ENCODE measurements around the gene VWA8.

The VWA8 gene

GRCh38 chr13:41962994-41963393 is 2.1 kb upstream of the VWA8 start:
- CTCF ChIA-PET = no interaction called here
- POLR2A ChIA-PET = no interaction called here
- Histone ChIP-seq H3K4me1 (ENCODE audit: control insufficient read depth, insufficient read depth, low read length) (0 out of 2 replicates have a peak, but pooled peaks cover 4% of the 10 kb centered on the region), H3K27ac (ENCODE audit: extremely low read depth, low read depth, low read length) (no peak overlapping the region), H3K4me3 (ENCODE audit: low read depth, low read length) (no peak overlapping the region), H3K36me3 (ENCODE audit: control insufficient read depth in 2 of 2, insufficient read depth in 1 of 2, low read length in 2 of 2) (no peaks in the 10 kb centered on the region), H3K9me3 (ENCODE audit: control insufficient read depth, insufficient read depth, low read depth, low read length) (no peaks in the 10 kb centered on the region)
- TF ChIP-seq ZNF23 (tag by site-specific recombination; IDR thresholded peaks at IDR 0.05; ENCODE audit: borderline replicate concordance) (no peak), ZNF624 (tag by site-specific recombination; IDR thresholded peaks at IDR 0.05) (no peak), ZFP41 (tag by site-specific recombination; IDR thresholded peaks at IDR 0.05; ENCODE audit: borderline replicate concordance) (no peak), ZNF623 (tag by site-specific recombination; IDR thresholded peaks at IDR 0.05) (no peak), CTCF (tag by site-specific recombination; IDR thresholded peaks at IDR 0.05) (no peak), ZSCAN16 (tag by site-specific recombination; IDR thresholded peaks at IDR 0.05) (no peak)

GRCh38 chr13:41961466-41961760 is 504 bp upstream of the VWA8 start:
- Histone ChIP-seq H3K27ac (ENCODE audit: extremely low read depth, low read depth, low read length) (peak overlapping the region; percentile 83), H3K4me3 (ENCODE audit: low read depth, low read length) (peak overlapping the region; percentile 59), H3K9me3 (ENCODE audit: control insufficient read depth, insufficient read depth, low read depth, low read length) (no peaks in the 10 kb centered on the region), H3K4me1 (ENCODE audit: control insufficient read depth, insufficient read depth, low read length) (0 out of 2 replicates have a peak, but pooled peaks cover 4% of the 10 kb centered on the region), H3K36me3 (ENCODE audit: control insufficient read depth in 2 of 2, insufficient read depth in 1 of 2, low read length in 2 of 2) (no peaks in the 10 kb centered on the region)
- POLR2A ChIA-PET = interaction anchor here (0.9 kb wide), 1 partner anchor 29 kb away, joined by 3 read pairs; no protein-coding TSS in a partner anchor
- TF ChIP-seq ZEB2 (tag by site-specific recombination; IDR thresholded peaks at IDR 0.05) (peak; percentile 6; the same call in 1 of the 2 replicates), ZNF561 (tag by site-specific recombination; IDR thresholded peaks at IDR 0.05; ENCODE audit: borderline replicate concordance) (0 out of 2 replicates have a peak, but pooled peaks have one; percentile 20), ZNF2 (tag by site-specific recombination; IDR thresholded peaks at IDR 0.05) (0 out of 2 replicates have a peak, but pooled peaks have one; percentile 2), REPIN1 (tag by site-specific recombination; IDR thresholded peaks at IDR 0.05; ENCODE audit: low read depth) (no peak)
- CTCF ChIA-PET = no interaction called here

GRCh38 chr13:41960211-41960636 is 685 bp downstream of the VWA8 start:
- H3K4me3 ChIP-seq (ENCODE audit: low read depth, low read length) = peak overlapping the region; percentile 59
- peak overlapping the region; percentile 83 for H3K27ac ChIP-seq (ENCODE audit: extremely low read depth, low read depth, low read length)
- ChIA-PET POLR2A (no interaction called here), CTCF (interaction anchor here (0.7 kb wide), 1 partner anchor 310 kb away, joined by 3 read pairs; no protein-coding TSS in a partner anchor)
- no peaks in the 10 kb centered on the region for H3K36me3 ChIP-seq (ENCODE audit: control insufficient read depth in 2 of 2, insufficient read depth in 1 of 2, low read length in 2 of 2)
- H3K4me1 ChIP-seq (ENCODE audit: control insufficient read depth, insufficient read depth, low read length) = 0 out of 2 replicates have a peak, but pooled peaks cover 4% of the 10 kb centered on the region
- TF ChIP-seq ZNF416 (tag by site-specific recombination; IDR thresholded peaks at IDR 0.05) (no peak), SP7 (tag by site-specific recombination; IDR thresholded peaks at IDR 0.05) (0 out of 2 replicates have a peak, but pooled peaks have one; percentile 1), ZNF16 (tag by site-specific recombination; IDR thresholded peaks at IDR 0.05; ENCODE audit: low read depth) (no peak), ZNF280C (tag by site-specific recombination; IDR thresholded peaks at IDR 0.05) (no peak), GLIS1 (tag by site-specific recombination; IDR thresholded peaks at IDR 0.05) (no peak), PRDM6 (tag by site-specific recombination; IDR thresholded peaks at IDR 0.05) (peak; percentile 66), ZNF792 (tag by site-specific recombination; IDR thresholded peaks at IDR 0.05) (no peak), ATF2 (tag by site-specific recombination; IDR thresholded peaks at IDR 0.05; ENCODE audit: low read depth) (0 out of 2 replicates have a peak, but pooled peaks have one; percentile 24), ZNF18 (tag by site-specific recombination; IDR thresholded peaks at IDR 0.05) (no peak), ZNF660 (tag by site-specific recombination; IDR thresholded peaks at IDR 0.05) (0 out of 2 replicates have a peak, but pooled peaks have one; percentile 26)
- H3K9me3 ChIP-seq (ENCODE audit: control insufficient read depth, insufficient read depth, low read depth, low read length) = no peaks in the 10 kb centered on the region
